GM23248 (cell line): ENCODE measurements around the gene POU1F1.

ENCODE experiments used
- EZH2 ChIP-seq: fragments of 200-600 bp; sonication (generic); IDR thresholded peaks from 2 replicates; pipeline ENCODE4 v1.6.1; 2018; ENCODE audit warnings: antibody characterized with exemption, mild to moderate bottlenecking; ENCODE audit not compliant: insufficient read depth, poor library complexity, severe bottlenecking
- EZH2phosphoT487 ChIP-seq: fragments of 200-600 bp; sonication (generic); IDR thresholded peaks from 2 replicates; pipeline ENCODE4 v1.6.1; 2018; ENCODE audit warnings: antibody characterized with exemption, moderate library complexity, mild to moderate bottlenecking, low read depth; ENCODE audit not compliant: insufficient read depth

- TF ChIP-seq EZH2phosphoT487 (no peak), EZH2 (no peak)
Observed at GRCh38 chr3:87261925-87262324, 14.5 kb downstream of the POU1F1 start.
